ENCODE measurements around the gene RPL31. TPM values are rescaled to one million over a fixed set of nuclear protein-coding genes. Genes with fewer than 3 reads are reported as not detected.

RPL31 gene
- total and polyA plus RNA-seq, 4 donors: 1,020 to 6,954 (median 2,548) TPM

DNA sequence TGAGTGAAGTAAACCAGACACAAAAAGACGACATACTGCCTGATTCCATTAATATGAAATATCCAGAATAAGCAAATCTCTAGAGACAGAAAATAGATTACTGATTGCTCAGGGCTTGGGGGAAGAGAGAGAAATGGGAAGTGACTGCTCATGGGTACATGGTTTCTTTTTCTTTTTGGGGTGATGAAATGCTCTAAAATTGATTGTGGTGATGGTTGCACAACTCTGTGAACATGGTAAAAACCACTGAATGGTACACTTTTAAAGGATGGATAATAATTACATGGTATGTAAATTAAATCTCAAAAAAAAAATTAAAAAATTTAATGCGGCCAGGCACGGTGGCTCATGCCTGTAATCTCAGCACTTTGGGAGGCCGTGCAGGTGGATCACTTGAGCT is 39.3 kb downstream of the RPL31 start:
- no peak overlapping the region for H3K9ac ChIP-seq (ENCODE audit: insufficient read depth in 1 of 2, low read length in 2 of 2)
- peaks cover 0 to 1% (median 0%) of the 10 kb centered on the region in 5 donors for H3K4me1 ChIP-seq (ENCODE audit: control insufficient read depth in 5 of 5, insufficient read depth in 5 of 5, low read length in 5 of 5)
- H3K9me3 ChIP-seq (ENCODE audit: control insufficient read depth in 4 of 4, insufficient read depth in 3 of 4, low read length in 3 of 4): peaks cover 0 to 2% (median 0%) of the 10 kb centered on the region in 4 donors
- peaks cover 0 to 28% (median 5%) of the 10 kb centered on the region in 4 donors for H3K36me3 ChIP-seq (ENCODE audit: control insufficient read depth in 4 of 4, insufficient read depth in 4 of 4, low read length in 4 of 4)
- H3K27me3 ChIP-seq (ENCODE audit: control insufficient read depth in 3 of 3, insufficient read depth in 3 of 3, low read length in 2 of 3): no peaks in the 10 kb centered on the region
- DNase-seq (no peak), ATAC-seq (ENCODE audit: insufficient read depth, low FRiP score) (no peak)
- no peak overlapping the region for H3K27ac ChIP-seq (ENCODE audit: low read depth in 1 of 2, low read length in 1 of 2)
- WGBS, 2 donors: 55 to 72% methylated on average over 4 of the region's 4 CpGs
- no peak overlapping the region for H3K4me3 ChIP-seq
- no peak for TF ChIP-seq CTCF (IDR thresholded peaks at IDR 0.05; ENCODE audit: control extremely low read depth, extremely low read depth)

DNA sequence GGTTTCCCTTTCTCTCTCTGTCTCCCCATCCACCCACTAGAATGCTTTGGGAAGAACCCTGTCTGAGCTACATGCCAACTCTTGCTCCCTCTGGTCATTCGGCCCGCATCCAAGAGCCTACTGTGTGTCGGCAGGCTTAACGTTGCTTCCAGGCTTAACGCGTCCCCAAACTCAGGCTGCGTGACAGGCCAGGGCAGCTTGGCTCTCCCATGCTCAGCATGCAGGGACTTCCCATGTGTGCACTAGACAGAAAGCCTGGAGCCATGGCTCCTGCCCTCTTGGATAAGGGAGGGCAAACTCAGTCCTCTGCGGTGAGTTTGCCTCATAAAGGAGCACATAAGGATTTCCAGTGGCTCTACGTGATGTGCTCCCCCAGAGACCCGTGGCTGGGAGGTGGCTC is 43.2 kb downstream of the RPL31 start:
- 97 to 98% methylated on average over 10 of the region's 10 CpGs for WGBS, 2 donors
- no peak overlapping the region for H3K4me3 ChIP-seq
- no peaks in the 10 kb centered on the region for H3K27me3 ChIP-seq (ENCODE audit: control insufficient read depth in 3 of 3, insufficient read depth in 3 of 3, low read length in 2 of 3)
- no peak overlapping the region for H3K9ac ChIP-seq (ENCODE audit: insufficient read depth in 1 of 2, low read length in 2 of 2)
- no peak for TF ChIP-seq CTCF (IDR thresholded peaks at IDR 0.05; ENCODE audit: control extremely low read depth, extremely low read depth)
- H3K36me3 ChIP-seq (ENCODE audit: control insufficient read depth in 4 of 4, insufficient read depth in 4 of 4, low read length in 4 of 4): peaks cover 0 to 14% (median under 1%) of the 10 kb centered on the region in 4 donors
- H3K9me3 ChIP-seq (ENCODE audit: control insufficient read depth in 4 of 4, insufficient read depth in 3 of 4, low read length in 3 of 4): no peaks in the 10 kb centered on the region
- DNase-seq (no peak), ATAC-seq (ENCODE audit: insufficient read depth, low FRiP score) (no peak)
- H3K4me1 ChIP-seq (ENCODE audit: control insufficient read depth in 5 of 5, insufficient read depth in 5 of 5, low read length in 5 of 5): peaks cover 0 to 4% (median 0%) of the 10 kb centered on the region in 5 donors
- no peak overlapping the region for H3K27ac ChIP-seq (ENCODE audit: low read depth in 1 of 2, low read length in 1 of 2)

DNA sequence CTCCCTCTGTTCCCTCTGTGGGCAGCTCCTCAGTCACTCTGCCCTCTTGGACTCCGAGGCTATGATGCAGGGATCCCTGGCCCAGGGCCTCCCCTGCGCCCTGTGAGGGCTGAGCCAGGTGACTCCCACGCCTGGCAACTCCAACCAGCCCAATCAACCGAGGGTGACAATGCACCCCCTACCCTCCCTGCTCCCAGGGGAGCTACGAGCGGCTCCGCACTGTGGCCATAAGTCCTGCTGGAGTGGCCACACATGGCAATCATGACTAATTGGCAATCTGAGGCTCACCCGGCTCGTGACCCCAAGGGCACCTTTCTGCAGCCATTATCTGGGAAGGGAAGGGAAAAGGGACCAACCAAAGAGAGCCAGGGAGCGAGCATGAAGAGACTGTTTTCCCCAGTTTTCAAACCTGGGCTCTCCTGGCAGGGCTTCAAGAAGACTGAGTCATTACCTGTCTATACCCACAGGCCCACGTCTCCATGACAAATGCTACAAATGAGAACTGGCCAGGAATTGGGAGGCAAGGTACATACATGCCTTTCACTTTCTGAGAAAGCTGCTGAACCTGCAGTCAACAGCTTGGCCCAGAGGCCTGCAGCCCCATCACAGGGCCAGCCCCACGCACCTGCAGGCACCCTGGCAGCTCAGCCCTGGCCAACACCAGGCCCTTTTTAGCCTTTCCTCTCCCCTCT is 45.1 kb downstream of the RPL31 start:
- Histone ChIP-seq H3K27ac (ENCODE audit: low read depth in 1 of 2, low read length in 1 of 2) (no peak overlapping the region), H3K27me3 (ENCODE audit: control insufficient read depth in 3 of 3, insufficient read depth in 3 of 3, low read length in 2 of 3) (no peaks in the 10 kb centered on the region), H3K4me3 (no peak overlapping the region), H3K9me3 (ENCODE audit: control insufficient read depth in 4 of 4, insufficient read depth in 3 of 4, low read length in 3 of 4) (no peaks in the 10 kb centered on the region), H3K36me3 (ENCODE audit: control insufficient read depth in 4 of 4, insufficient read depth in 4 of 4, low read length in 4 of 4) (peaks cover 0 to 16% (median 1%) of the 10 kb centered on the region in 4 donors), H3K4me1 (ENCODE audit: control insufficient read depth in 5 of 5, insufficient read depth in 5 of 5, low read length in 5 of 5) (peaks cover 0 to 4% (median 0%) of the 10 kb centered on the region in 5 donors), H3K9ac (ENCODE audit: insufficient read depth in 1 of 2, low read length in 2 of 2) (no peak overlapping the region)
- no peak for DNase-seq
- no peak for ATAC-seq (ENCODE audit: insufficient read depth, low FRiP score)
- TF ChIP-seq CTCF (IDR thresholded peaks at IDR 0.05; ENCODE audit: control extremely low read depth, extremely low read depth): no peak
- WGBS, 2 donors: 83 to 89% methylated on average over 12 of the region's 12 CpGs

All from lung (tissue), 12 donors.